Breast epithelium (tissue), 4 donors: ENCODE results near the gene MSANTD1. TPM values are rescaled to one million over a fixed set of nuclear protein-coding genes. Genes with fewer than 3 reads are reported as not detected.
A peak's percentile ranks its signal among the peaks of the same experiment; 100 is the strongest.

Experiments used
- DNase-seq, 2 donors: peaks; one replicate each; pipeline ENCODE4 v3.0.0-alpha.2; 2019; ENCODE audit warnings: low spot score in 2 of 2
- H3K27ac ChIP-seq, 2 donors: fragments of 200-600 bp; sonication (generic) in 1 of 2; one replicate each; pipeline ENCODE4 v1.5.1; 2016 to 2019; ENCODE audit warnings: mild to moderate bottlenecking in 1 of 2
- H3K27me3 ChIP-seq, 2 donors: fragments of 200-600 bp; sonication (generic) in 1 of 2; one replicate each; pipeline versions ENCODE4 v1.5.1 to v1.6.0; 2017 to 2019; ENCODE audit warnings: control low read depth in 1 of 2, mild to moderate bottlenecking in 1 of 2
- H3K36me3 ChIP-seq: fragments of 200-600 bp; one replicate; pipeline ENCODE4 v1.5.1; 2019
- H3K4me1 ChIP-seq, 2 donors: fragments of 200-600 bp; sonication (generic); one replicate each; pipeline ENCODE4 v1.5.1; 2016 to 2019; ENCODE audit warnings: control low read depth in 1 of 2
- H3K4me3 ChIP-seq, 3 donors: fragments of 200-600 bp; sonication (generic); 1 replicate in 2 of 3; 2 replicates in 1 of 3; pipeline ENCODE4 v1.5.1; 2016 to 2019; ENCODE audit warnings: mild to moderate bottlenecking in 3 of 3, moderate library complexity in 2 of 3
- H3K9me3 ChIP-seq, 2 donors: fragments of 200-600 bp; sonication (generic) in 1 of 2; one replicate each; pipeline ENCODE4 v1.5.1; 2016 to 2019; ENCODE audit warnings: control low read depth in 1 of 2
- POLR2A ChIP-seq: fragments of 450-650 bp; IDR thresholded peaks from one replicate; pipeline ENCODE4 v1.6.1; 2016; ENCODE audit warnings: antibody characterized with exemption, mild to moderate bottlenecking, moderate library complexity
- POLR2AphosphoS5 ChIP-seq, 3 donors: sonication (generic); formaldehyde crosslinking; IDR thresholded peaks; one replicate each; pipeline ENCODE4 v1.6.1; 2017; ENCODE audit warnings: antibody characterized with exemption in 3 of 3
- intact Hi-C: fragments of 100-400 bp; cut with DNase I; formaldehyde crosslinking; loops from one replicate; pipeline ENCODE4 v1.15.1; 2023; ENCODE audit warnings: low total_unique reads
- total RNA-seq, 3 donors: library from RNA; depleted of rRNA; stranded (reverse); fragments of >200 nt; gene quantifications; one replicate each; pipeline ENCODE4 v1.1.0, GENCODE V29; 2016
- TF ChIP-seq, protein P1 (sequence below), 3 donors: fragments of 450-650 bp; IDR thresholded peaks; one replicate each; pipeline ENCODE4 v1.5.1; 2016 to 2017; ENCODE audit warnings: antibody characterized with exemption in 3 of 3, mild to moderate bottlenecking in 3 of 3, moderate library complexity in 3 of 3

Gene MSANTD1
- total RNA-seq, 3 donors from 2014 or later: 0.48 to 0.88 (median 0.66) TPM

DNA sequence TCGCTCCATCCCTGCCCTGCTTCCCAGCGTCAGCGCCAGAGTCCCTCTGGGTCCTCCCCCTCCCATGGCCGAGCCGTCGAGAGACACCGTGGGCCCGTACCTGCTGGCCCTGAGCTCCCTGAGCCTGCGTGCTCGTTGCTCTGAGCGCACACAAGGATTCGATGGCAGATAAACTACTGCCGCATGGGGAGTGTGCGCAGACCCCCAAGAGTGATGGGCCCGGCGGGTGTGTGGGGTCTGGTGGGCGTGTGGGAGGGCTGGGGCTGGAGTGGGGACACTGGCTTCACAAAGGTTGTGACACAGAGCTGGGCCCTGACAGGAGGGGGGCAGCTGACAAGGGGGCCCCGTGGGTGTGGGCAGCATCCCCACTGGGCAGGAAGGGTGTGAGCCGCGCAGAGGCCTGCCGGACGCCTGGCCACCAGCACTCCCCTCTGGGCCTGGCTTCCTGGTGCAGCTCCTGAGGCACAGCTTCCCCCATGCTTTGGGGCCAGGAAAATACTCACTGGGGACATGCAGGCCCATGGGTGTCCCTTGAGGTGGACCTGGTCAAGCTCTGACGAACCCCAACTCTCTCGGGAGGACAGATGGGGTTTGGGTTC, 39.1 kb downstream of the MSANTD1 start:
- Histone ChIP-seq H3K9me3 (no peaks in the 10 kb centered on the region), H3K36me3 (no peaks in the 10 kb centered on the region), H3K4me1 (peaks cover 12 to 14% of the 10 kb centered on the region in 2 donors), H3K27me3 (peaks cover 0 to 2% of the 10 kb centered on the region in 2 donors), H3K27ac (peak overlapping the region in 1 of 2 donors; percentile 5), H3K4me3 (no peak overlapping the region)
- TF ChIP-seq, protein P1, sequence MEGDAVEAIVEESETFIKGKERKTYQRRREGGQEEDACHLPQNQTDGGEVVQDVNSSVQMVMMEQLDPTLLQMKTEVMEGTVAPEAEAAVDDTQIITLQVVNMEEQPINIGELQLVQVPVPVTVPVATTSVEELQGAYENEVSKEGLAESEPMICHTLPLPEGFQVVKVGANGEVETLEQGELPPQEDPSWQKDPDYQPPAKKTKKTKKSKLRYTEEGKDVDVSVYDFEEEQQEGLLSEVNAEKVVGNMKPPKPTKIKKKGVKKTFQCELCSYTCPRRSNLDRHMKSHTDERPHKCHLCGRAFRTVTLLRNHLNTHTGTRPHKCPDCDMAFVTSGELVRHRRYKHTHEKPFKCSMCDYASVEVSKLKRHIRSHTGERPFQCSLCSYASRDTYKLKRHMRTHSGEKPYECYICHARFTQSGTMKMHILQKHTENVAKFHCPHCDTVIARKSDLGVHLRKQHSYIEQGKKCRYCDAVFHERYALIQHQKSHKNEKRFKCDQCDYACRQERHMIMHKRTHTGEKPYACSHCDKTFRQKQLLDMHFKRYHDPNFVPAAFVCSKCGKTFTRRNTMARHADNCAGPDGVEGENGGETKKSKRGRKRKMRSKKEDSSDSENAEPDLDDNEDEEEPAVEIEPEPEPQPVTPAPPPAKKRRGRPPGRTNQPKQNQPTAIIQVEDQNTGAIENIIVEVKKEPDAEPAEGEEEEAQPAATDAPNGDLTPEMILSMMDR (IDR thresholded peaks at IDR 0.05): no peak
- TF ChIP-seq POLR2A: no peak
- TF ChIP-seq POLR2AphosphoS5 (IDR thresholded peaks at IDR 0.05): no peak
- peak in 1 of 2 donors; percentile 48 for DNase-seq
- intact Hi-C loops: loop anchor here (2.0 kb wide), 1 partner anchor 59 kb away; no protein-coding TSS in a partner anchor

DNA sequence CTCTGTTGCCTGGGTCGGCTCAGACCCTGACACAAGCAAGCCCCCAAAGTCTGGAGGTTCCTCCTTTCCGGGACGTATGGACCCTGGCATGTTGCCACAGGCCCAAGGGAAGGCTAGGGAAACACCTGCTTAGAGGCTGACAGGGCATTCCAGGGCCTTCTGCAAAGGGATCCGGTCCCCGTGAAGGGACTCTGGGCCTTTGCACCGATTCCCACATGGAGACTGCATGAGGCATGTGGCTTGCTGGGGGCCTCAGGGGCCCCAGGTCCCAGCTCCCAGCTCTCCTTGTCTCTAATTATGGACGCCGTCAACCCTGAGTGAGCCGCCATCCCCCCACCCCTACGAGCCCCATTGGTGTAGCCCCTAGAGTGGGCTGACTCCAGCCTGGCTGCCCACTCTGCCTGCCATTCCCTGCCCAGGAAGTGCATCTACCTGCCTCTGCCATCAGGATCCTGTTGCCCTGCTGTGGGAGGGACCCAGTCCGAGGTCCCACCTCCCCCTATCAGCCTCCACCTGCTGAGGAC, 39.7 kb downstream of the MSANTD1 start:
- intact Hi-C loops: loop anchor here (2.0 kb wide), 1 partner anchor 60 kb away; no protein-coding TSS in a partner anchor
- TF ChIP-seq, protein P1 (IDR thresholded peaks at IDR 0.05): no peak
- TF ChIP-seq POLR2A: no peak
- no peak for TF ChIP-seq POLR2AphosphoS5 (IDR thresholded peaks at IDR 0.05)
- Histone ChIP-seq H3K9me3 (no peaks in the 10 kb centered on the region), H3K36me3 (no peaks in the 10 kb centered on the region), H3K27ac (no peak overlapping the region), H3K4me1 (peaks cover 12 to 14% of the 10 kb centered on the region in 2 donors), H3K27me3 (peaks cover 0 to 2% of the 10 kb centered on the region in 2 donors), H3K4me3 (no peak overlapping the region)
- peak; percentile 16 to 48 for DNase-seq

DNA sequence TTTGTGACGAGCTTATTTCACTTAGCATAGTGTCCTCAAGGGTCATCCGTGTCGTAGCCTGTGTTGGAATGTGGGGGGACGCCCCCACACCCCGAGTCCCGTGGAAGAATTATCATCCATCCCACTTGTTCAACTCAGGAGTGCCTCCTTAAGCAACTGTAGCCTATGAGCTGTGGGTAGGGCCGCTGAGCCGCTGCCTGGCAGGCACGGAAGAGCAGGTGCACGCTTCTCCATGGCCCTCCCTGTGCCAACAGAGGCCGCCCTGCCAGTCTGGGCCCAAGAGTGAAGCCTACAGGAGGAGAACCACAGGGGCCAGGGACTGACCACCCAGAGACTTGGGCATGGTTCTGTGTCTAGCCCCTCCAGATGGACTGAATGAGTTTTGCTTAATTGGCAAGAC, 41.5 kb downstream of the MSANTD1 start:
- Histone ChIP-seq H3K27ac (no peak overlapping the region), H3K36me3 (no peaks in the 10 kb centered on the region), H3K27me3 (peaks cover 0 to 2% of the 10 kb centered on the region in 2 donors), H3K4me1 (peaks cover 10 to 12% of the 10 kb centered on the region in 2 donors), H3K4me3 (no peak overlapping the region), H3K9me3 (no peaks in the 10 kb centered on the region)
- peak; percentile 16 to 27 for DNase-seq
- no peak for TF ChIP-seq POLR2A
- no peak for TF ChIP-seq POLR2AphosphoS5 (IDR thresholded peaks at IDR 0.05)
- TF ChIP-seq, protein P1 (IDR thresholded peaks at IDR 0.05): no peak
- intact Hi-C loops: no loop called here

DNA sequence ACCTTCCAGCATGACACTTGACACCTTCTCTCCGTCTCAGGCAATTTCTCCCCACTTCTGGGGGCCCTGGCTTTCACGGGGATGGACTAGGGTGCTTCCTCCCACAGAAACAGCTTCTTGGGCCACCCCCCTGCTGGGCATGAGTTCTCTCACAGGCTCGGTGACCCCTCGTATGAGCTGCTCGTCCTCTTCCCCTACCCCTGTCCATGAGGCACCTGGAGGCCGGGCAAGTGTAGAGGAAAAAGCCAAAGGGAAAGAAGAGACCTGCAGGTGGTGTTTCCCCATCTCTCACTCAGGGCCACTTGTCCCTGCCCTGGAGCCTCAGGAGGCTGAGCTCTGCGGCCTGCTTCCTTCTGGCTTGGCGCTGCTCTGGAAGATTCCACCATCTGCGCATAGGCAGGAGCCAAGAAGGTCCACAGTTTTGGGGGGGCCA, 41.9 kb downstream of the MSANTD1 start:
- TF ChIP-seq, protein P1 (IDR thresholded peaks at IDR 0.05): no peak
- TF ChIP-seq POLR2AphosphoS5 (IDR thresholded peaks at IDR 0.05): no peak
- no peak for TF ChIP-seq POLR2A
- Histone ChIP-seq H3K4me1 (peaks cover 6 to 12% of the 10 kb centered on the region in 2 donors), H3K9me3 (no peaks in the 10 kb centered on the region), H3K27me3 (no peaks in the 10 kb centered on the region), H3K27ac (peak overlapping the region; percentile 96), H3K4me3 (peak overlapping the region in 2 of 3 donors; percentile 78 to 84), H3K36me3 (no peaks in the 10 kb centered on the region)
- intact Hi-C loops: no loop called here
- peak in 1 of 2 donors; percentile 28 for DNase-seq

DNA sequence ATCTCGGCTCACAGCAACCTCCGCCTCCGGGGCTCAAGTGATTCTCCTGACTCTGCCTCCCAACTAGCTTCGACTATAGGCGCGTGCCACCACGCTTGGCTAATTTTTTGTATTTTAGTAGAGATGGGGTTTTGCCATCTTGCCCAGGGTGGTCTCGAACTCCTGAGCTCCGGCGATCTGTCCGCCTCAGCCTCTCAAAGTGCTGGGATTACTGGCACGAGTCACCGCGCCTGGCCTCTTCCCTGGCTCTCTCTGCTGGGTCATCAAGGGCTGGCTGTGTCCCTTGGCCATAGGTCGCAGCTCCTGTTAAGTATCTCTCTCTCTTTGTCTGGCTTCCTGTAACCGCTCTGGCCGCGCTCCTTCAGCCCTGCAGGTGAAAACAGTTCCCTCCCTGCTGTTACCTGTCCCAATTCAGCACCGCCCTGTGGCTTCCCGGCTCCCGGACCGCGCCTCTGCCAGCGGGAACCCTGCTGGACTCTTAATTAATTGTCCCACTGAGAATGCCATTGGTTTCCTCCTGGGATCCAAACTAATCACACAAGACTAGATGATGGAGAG, 42.5 kb downstream of the MSANTD1 start:
- peak; percentile 80 to 81 for DNase-seq
- H3K27me3 ChIP-seq: no peaks in the 10 kb centered on the region
- H3K4me3 ChIP-seq: peak overlapping the region; percentile 78 to 84 (median 83)
- peak overlapping the region; percentile 96 for H3K27ac ChIP-seq
- no peak for TF ChIP-seq POLR2AphosphoS5 (IDR thresholded peaks at IDR 0.05)
- TF ChIP-seq, protein P1 (IDR thresholded peaks at IDR 0.05): peak in 1 of 3 donors; percentile 31
- no peaks in the 10 kb centered on the region for H3K36me3 ChIP-seq
- H3K4me1 ChIP-seq: peaks cover 3 to 8% of the 10 kb centered on the region in 2 donors
- intact Hi-C loops: no loop called here
- H3K9me3 ChIP-seq: no peaks in the 10 kb centered on the region
